HG03558 (cell line): ENCODE measurements around the gene NXPE4.
"Not testable (repeated sequence)": the region's sequence is repeated elsewhere in the genome, so short reads cannot be mapped to it uniquely, and the experiment has no call there.

Source experiments
- ATAC-seq: cut with Tn5 transposase; IDR thresholded peaks from one replicate; pipeline ENCODE4 v1.9.1; 2021; ENCODE audit warnings: moderate number of reproducible peaks; ENCODE audit not compliant: unreplicated experiment; ENCODE audit errors: extremely low read depth

NXPE4 gene

GRCh38 chr11:114610984-114611944 lies 15.7 kb upstream of the NXPE4 start:
- no peak for ATAC-seq

- no peak for ATAC-seq
These were observed 15.0 kb upstream of the NXPE4 start for GRCh38 chr11:114610550-114610949.

GRCh38 chr11:114609429-114609828 lies 13.8 kb upstream of the NXPE4 start:
- ATAC-seq: no peak

- ATAC-seq: not testable (repeated sequence)
These were observed 13.0 kb upstream of the NXPE4 start for GRCh38 chr11:114608605-114609004.

GRCh38 chr11:114607753-114608459 lies 12.3 kb upstream of the NXPE4 start:
- no peak for ATAC-seq

- not testable (repeated sequence) for ATAC-seq
These were observed 11.2 kb upstream of the NXPE4 start for GRCh38 chr11:114606802-114607075.

GRCh38 chr11:114606003-114606801 lies 10.6 kb upstream of the NXPE4 start:
- no peak for ATAC-seq

- no peak for ATAC-seq
These were observed 9.8 kb upstream of the NXPE4 start for GRCh38 chr11:114605370-114605769.

- no peak for ATAC-seq
These were observed 9.3 kb upstream of the NXPE4 start for GRCh38 chr11:114604886-114605285.

- no peak for ATAC-seq
These were observed 8.7 kb upstream of the NXPE4 start for GRCh38 chr11:114604179-114604813.

- not testable (repeated sequence) for ATAC-seq
These were observed 7.6 kb upstream of the NXPE4 start for GRCh38 chr11:114603151-114603550.

GRCh38 chr11:114598461-114598860 lies 2.9 kb upstream of the NXPE4 start:
- ATAC-seq: no peak

- ATAC-seq: no peak
These were observed 761 bp upstream of the NXPE4 start for GRCh38 chr11:114596175-114596919.

- no peak for ATAC-seq
These were observed 883 bp downstream of the NXPE4 start for GRCh38 chr11:114594703-114595102.

GRCh38 chr11:114587398-114587953 lies 8.1 kb downstream of the NXPE4 start:
- no peak for ATAC-seq

GRCh38 chr11:114586797-114587196 lies 8.8 kb downstream of the NXPE4 start:
- no peak for ATAC-seq

- no peak for ATAC-seq
These were observed 23.9 kb downstream of the NXPE4 start for GRCh38 chr11:114571712-114572111.

- ATAC-seq: no peak
These were observed 25.8 kb downstream of the NXPE4 start for GRCh38 chr11:114569801-114570200.

GRCh38 chr11:114566276-114566675 lies 29.3 kb downstream of the NXPE4 start:
- ATAC-seq: no peak
